Astrocyte of the cerebellum (primary cell): ENCODE data around the gene NIBAN1.

Experiments
- DNase-seq: peaks from one replicate; pipeline ENCODE4 v3.0.0-alpha.2; 2011; ENCODE audit warnings: low read depth
- H3K4me3 ChIP-seq: 2 replicates; pipeline ENCODE4 v1.5.1; 2011; ENCODE audit warnings: mild to moderate bottlenecking, low read depth, low read length, moderate library complexity
- CTCF ChIP-seq: IDR thresholded peaks from 2 replicates; pipeline ENCODE4 v1.5.1; 2012; ENCODE audit warnings: low read length, low read depth, moderate library complexity, mild to moderate bottlenecking; ENCODE audit errors: missing control alignments
- in situ Hi-C: cut with HindIII; loops from 2 replicates; pipeline ENCODE4 v1.10.0; 2017; ENCODE audit warnings: low sequenced_read_pairs

Gene NIBAN1, protein sequence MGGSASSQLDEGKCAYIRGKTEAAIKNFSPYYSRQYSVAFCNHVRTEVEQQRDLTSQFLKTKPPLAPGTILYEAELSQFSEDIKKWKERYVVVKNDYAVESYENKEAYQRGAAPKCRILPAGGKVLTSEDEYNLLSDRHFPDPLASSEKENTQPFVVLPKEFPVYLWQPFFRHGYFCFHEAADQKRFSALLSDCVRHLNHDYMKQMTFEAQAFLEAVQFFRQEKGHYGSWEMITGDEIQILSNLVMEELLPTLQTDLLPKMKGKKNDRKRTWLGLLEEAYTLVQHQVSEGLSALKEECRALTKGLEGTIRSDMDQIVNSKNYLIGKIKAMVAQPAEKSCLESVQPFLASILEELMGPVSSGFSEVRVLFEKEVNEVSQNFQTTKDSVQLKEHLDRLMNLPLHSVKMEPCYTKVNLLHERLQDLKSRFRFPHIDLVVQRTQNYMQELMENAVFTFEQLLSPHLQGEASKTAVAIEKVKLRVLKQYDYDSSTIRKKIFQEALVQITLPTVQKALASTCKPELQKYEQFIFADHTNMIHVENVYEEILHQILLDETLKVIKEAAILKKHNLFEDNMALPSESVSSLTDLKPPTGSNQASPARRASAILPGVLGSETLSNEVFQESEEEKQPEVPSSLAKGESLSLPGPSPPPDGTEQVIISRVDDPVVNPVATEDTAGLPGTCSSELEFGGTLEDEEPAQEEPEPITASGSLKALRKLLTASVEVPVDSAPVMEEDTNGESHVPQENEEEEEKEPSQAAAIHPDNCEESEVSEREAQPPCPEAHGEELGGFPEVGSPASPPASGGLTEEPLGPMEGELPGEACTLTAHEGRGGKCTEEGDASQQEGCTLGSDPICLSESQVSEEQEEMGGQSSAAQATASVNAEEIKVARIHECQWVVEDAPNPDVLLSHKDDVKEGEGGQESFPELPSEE

GRCh38 chr1:184974056-184974836, at the start of gene NIBAN1:
TSS of gene NIBAN1 (minus strand) at chr1:184974508. CDS start at chr1:184974356, 152 bp downstream.
- DNase-seq: no peak
- H3K4me3 ChIP-seq: peak within 1 kb of the TSS; percentile 55
- in situ Hi-C loops: no loop called here
- TF ChIP-seq CTCF: no peak

GRCh38 chr1:185017966-185018365, 43.7 kb upstream of the NIBAN1 start:
- in situ Hi-C loops: no loop called here
- no peak for DNase-seq
- no peak overlapping the region for H3K4me3 ChIP-seq
- TF ChIP-seq CTCF: no peak

DNA sequence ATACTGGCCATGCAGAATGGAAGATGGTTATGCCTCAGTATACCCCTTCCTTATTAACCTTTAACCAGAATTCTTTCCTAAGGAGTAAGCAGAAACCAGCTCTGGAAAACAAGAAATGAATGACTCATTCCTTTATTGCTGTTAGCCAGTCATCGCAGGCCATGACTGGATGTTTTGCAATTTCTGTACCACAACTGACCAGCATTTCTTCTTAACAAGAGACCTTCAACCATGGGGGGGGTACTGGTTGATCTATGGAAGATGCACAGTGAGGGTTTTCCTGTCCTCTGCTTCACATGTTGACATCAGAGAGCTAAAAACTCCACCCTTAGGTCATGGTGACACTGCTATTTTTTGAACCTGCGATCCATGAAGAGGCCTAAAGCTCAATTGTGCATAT, 43.0 kb upstream of the NIBAN1 start:
- no peak for TF ChIP-seq CTCF
- no peak overlapping the region for H3K4me3 ChIP-seq
- DNase-seq: peak; percentile 63
- in situ Hi-C loops: no loop called here

DNA sequence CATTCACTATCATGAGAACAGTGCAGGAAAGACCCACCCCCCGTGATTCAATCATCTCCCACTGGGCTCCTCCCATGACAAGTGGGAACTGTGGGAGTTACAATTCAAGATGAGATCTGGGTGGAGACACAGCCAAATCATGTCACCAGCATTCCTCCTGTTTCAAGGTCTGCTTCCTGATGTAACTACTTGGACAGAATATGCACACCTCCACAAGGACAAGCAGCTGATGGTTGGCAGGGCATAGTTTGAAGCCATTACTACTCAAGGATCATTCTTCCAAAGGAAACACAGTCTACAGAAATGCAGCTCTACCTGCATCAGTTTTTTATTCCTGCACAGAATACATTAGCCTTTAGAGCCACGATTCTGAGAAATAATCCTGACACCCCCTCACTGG, 42.6 kb upstream of the NIBAN1 start:
- no peak for TF ChIP-seq CTCF
- DNase-seq: no peak
- H3K4me3 ChIP-seq: no peak overlapping the region
- in situ Hi-C loops: no loop called here

- no peak for DNase-seq
- no peak overlapping the region for H3K4me3 ChIP-seq
- TF ChIP-seq CTCF: no peak
- in situ Hi-C loops: no loop called here
Measured at GRCh38 chr1:185015631-185016030, 41.3 kb upstream of the NIBAN1 start.

DNA sequence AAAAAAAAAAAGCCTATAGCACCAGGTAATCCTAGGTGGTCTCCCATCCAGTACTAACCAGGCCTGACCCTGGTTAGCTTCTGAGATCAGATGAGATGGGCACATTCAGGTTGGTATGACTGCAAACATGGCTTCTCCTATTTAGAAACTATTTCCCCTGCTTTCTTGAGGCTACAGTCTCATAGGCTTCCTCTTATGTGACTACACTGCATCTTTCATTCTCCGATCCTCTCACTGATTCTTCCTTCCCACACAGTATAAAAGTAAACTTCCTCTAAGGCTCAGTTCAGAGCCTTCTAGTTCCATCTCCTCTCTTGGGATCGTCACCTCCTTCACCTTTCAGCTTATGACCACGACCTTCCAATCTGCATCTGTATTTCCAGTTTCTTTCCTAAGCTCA, 40.6 kb upstream of the NIBAN1 start:
- DNase-seq: no peak
- no peak overlapping the region for H3K4me3 ChIP-seq
- TF ChIP-seq CTCF: no peak
- in situ Hi-C loops: no loop called here
